ENCODE results near the gene RGS4. TPM values are rescaled to one million over a fixed set of nuclear protein-coding genes. Genes with fewer than 3 reads are reported as not detected.

RGS4 gene
- polyA plus RNA-seq, 1 experiment: 25.8 TPM

DNA sequence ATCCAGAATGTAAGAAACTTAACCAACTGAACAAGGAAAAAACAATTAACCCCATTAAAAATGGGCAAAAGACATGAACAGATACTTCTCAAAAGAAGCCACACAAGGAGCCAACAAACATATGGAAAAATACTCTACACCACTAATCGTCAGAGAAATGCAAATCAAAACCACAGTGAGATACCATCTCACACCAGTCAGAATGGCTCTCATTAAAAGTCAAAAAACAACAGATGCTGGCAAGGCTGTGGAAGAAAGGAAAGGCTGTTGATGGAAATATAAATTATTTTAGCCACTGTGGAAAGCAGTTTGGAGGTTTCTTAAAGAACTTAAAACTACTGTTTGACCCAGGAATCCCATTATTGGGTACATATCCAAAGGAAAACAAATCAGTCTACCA lies 51.2 kb downstream of the RGS4 start:
- H3K36me3 ChIP-seq (ENCODE audit: control insufficient read depth, insufficient read depth, low read length): no peaks in the 10 kb centered on the region
- CTCF ChIA-PET: no interaction called here
- no peak overlapping the region for H3K4me3 ChIP-seq (ENCODE audit: low read depth, low read length)
- TF ChIP-seq, protein P1, sequence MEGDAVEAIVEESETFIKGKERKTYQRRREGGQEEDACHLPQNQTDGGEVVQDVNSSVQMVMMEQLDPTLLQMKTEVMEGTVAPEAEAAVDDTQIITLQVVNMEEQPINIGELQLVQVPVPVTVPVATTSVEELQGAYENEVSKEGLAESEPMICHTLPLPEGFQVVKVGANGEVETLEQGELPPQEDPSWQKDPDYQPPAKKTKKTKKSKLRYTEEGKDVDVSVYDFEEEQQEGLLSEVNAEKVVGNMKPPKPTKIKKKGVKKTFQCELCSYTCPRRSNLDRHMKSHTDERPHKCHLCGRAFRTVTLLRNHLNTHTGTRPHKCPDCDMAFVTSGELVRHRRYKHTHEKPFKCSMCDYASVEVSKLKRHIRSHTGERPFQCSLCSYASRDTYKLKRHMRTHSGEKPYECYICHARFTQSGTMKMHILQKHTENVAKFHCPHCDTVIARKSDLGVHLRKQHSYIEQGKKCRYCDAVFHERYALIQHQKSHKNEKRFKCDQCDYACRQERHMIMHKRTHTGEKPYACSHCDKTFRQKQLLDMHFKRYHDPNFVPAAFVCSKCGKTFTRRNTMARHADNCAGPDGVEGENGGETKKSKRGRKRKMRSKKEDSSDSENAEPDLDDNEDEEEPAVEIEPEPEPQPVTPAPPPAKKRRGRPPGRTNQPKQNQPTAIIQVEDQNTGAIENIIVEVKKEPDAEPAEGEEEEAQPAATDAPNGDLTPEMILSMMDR (IDR thresholded peaks at IDR 0.05; ENCODE audit: insufficient read depth, low read depth, low read length): no peak
- H3K27me3 ChIP-seq (ENCODE audit: control insufficient read depth, insufficient read depth, low read length): no peaks in the 10 kb centered on the region
- POLR2A ChIA-PET: no interaction called here
- no peak for DNase-seq (ENCODE audit: low read depth)

DNA sequence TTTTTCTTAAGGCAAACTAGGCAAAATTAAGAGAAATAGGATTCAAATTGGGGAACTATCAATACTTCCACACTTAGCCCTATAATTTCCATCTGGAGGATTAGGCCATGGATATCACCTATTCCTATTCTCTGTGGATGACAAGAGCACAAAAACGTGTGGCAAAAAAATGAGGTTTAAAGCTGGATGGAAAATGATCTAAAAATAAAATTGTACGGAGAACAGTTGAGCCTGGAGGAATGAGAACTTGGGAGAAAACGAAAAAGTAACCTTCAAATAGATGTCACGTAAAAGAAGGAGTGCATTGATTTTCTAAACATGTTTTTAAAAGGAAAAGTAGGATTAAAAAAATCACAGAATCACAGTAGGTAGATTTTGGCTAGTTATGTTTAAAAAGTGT lies 55.7 kb downstream of the RGS4 start:
- no peak for DNase-seq (ENCODE audit: low read depth)
- Histone ChIP-seq H3K27me3 (ENCODE audit: control insufficient read depth, insufficient read depth, low read length) (no peaks in the 10 kb centered on the region), H3K36me3 (ENCODE audit: control insufficient read depth, insufficient read depth, low read length) (no peaks in the 10 kb centered on the region), H3K4me3 (ENCODE audit: low read depth, low read length) (no peak overlapping the region)
- ChIA-PET CTCF (no interaction called here), POLR2A (no interaction called here)
- TF ChIP-seq, protein P1 (IDR thresholded peaks at IDR 0.05; ENCODE audit: insufficient read depth, low read depth, low read length): no peak

Other genes with a start within 250 kb of the RGS4 start
- 0.31 and 0.55 TPM in 2 replicates for gene CCDC190, start 208.2 kb upstream of the RGS4 start, polyA plus RNA-seq (2011; rRNA removed)
- 8.1 and 8.5 TPM in 2 replicates for gene RGS5, start 133.6 kb downstream of the RGS4 start, polyA plus RNA-seq (2011; rRNA removed)

All from BJ (cell line).